Renal cortical epithelial cell (primary cell): ENCODE measurements around the gene SRD5A1. TPM values are rescaled to one million over a fixed set of nuclear protein-coding genes. Genes with fewer than 3 reads are reported as not detected.

Experiments
- DNase-seq: peaks from one replicate; pipeline ENCODE4 v3.0.0-alpha.2; 2011; ENCODE audit warnings: low read depth
- total RNA-seq: library from RNA; depleted of rRNA; stranded (reverse); fragments of >200 nt; gene quantifications from 2 replicates; pipeline ENCODE4 v1.2.3, GENCODE V29; 2014

Gene SRD5A1
- total RNA-seq, 1 donor from 2014 or later, result 45.1 TPM

DNA sequence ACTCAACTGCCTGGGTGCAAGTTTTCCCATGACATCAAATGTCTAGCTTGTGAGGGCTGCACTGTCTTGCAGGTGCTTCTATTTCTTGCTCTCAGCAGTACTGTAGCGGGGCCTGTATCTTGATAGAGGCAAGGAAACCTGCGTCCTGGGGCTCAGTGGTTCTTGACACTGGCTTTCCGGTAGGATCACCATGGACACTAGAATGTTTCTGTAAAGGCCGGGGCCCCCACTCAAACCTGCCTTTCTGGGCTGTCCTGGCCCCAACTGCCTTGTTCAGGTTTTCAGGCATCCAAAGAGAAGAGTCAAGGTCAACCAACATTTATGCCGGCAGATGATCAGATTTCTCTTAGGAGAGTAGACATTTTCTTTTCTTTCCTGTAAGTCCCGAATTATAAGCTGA, 53.3 kb downstream of the SRD5A1 start:
- no peak for DNase-seq

DNA sequence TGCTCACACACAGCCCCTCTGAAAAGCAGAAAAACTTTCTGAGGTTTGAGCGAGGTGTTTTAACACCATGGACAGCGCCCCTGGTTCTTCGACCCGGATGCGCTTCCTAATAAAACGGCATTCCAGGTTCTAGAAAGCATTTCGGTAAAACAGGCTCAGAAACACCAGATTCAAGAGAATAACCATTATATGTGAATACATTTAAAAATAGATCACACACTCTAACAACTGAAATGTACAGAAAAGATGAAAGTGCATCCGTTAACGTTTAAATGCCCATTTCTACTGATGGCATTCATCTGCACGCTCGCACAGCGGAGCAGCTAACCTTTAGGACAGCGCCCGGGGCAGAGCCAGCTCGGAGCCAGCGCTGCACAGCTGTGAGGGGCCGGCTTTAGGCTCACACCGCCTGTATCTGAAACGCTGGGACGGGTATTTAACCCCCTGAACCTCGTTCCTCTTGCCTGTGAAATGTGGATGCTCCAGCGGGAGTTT, 53.7 kb downstream of the SRD5A1 start:
- DNase-seq, result peak; percentile 42

DNA sequence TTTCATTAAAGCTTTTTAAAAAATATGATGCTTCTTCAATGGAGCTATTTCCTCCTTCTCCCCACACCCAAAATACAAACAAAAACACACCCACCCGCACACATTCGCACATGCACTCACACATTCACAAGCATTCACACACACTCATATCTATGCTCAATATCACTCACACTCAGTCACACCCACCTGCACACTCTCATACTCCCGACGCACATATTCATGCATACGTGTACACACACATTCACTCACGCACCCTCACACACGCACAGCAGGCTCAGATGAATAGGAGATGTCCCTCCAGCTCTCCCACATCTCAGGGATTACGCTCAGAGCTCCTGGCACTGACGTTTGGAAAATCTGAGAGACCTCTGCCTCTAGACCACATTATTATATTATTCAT, 54.3 kb downstream of the SRD5A1 start:
- no peak for DNase-seq

DNA sequence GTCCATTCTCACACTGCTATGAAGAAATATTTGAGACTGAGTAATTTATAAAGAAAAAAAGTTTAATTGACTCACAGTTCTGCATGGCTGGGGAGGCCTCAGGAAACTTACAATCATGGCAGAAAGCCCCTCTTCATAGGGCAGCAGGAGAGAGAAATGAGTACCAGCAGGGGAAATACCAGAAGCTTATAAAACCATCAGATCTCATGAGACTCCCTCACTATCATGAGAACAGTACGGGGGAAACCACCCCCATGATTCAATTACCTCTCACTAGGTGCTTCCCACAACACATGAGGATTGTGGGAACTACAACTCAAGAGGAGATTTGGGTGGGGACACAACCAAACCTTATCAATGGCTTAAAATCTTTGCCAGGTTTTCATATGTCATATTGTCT, 59.7 kb downstream of the SRD5A1 start:
- DNase-seq, result no peak

DNA sequence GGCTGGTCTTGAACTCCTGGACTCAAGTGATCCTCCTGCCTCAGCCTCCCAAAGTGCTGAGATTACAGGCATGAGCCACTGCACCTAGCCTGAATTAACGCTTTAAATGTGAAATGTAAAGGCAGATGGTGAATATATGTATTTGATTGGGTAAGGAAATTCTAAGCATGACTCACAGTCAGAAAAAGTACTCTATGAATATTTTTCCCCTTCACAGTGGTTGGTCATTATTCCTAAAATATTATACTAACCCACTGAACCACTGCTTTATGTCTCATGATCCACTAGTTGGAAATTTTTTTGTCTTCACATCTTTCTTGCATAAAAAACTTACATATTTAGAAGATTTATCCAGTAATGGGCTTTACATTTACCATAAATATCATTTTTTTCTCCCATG, 65.5 kb downstream of the SRD5A1 start:
- DNase-seq, result no peak

DNA sequence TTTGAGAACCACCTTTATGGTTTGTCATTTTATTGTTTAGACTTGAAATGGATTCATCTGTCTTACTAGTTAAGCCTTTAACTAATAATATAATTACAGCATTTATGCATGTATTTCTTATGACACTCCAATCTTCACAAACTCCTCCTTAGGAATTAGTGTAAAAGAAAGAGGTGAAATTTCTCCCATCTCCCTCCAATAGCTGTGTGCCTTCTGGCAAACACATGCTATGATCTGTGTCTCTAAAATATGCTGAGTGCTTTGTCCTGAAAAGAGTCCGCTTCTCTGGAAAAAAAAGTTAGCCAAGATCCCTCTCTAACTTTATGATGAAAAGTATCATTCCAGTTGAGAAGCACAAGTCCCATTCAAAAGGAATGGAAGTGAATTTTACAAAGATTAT, 66.1 kb downstream of the SRD5A1 start:
- no peak for DNase-seq

DNA sequence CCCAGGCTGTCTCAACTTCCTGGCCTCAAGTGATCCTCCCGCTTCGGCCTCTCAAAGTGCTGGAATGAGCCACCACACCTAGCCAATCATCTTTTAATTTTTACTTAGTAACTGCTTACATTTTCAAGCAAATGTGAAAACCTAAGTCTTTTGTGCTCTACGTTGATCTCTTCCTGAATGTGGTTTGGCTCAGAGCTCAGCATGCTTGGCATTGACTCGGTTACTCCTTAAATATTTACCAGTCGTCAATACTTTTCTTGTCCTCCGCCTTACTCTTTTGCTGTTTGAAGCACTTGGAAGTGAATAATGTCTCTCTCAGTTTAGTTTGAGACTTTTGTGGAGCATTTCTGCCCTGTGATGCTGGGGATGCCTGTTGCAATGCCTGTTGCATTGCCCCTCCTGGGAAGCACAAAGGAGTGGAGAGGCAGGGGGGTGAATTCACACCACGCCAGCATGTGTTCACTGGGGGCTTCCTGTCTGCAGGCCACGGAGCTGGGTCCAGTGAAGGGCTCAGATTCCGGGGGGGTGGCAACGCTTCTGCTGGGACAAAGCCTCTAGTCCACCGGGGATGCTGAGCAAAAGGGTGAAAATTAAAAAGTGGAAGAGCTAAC, 66.9 kb downstream of the SRD5A1 start:
- no peak for DNase-seq

DNA sequence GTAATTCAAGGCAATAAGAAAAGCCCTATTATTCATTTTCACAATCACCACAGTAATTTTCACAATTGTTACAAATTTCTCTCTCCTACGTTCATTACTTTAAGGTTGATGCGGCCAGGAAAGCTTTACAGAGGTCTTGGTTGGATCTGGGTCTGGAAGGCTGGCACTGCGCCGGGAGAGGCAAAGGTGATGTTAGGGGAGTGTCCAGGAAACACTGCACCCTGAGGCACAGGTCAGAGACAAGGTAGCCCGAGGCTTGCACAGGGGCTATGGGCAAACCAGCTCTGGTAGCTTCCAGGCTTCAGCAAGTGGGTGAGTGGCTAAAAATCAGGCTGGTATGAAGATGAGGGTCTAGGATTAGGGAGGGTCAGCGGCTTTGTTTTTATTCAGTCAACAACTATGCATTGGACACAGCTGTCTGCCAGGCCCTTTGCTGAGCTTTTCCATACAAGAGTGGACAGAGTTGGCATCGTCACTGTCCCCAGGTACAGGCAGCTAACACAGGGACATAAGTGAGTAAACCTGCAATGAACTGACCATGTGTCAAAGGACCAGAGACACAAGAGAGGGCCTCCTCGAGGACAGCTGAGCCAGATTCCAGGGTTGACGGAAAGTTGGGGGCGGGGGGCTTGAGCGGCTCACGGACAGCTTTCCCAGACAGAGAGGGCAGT, 67.6 kb downstream of the SRD5A1 start:
- DNase-seq, result no peak

DNA sequence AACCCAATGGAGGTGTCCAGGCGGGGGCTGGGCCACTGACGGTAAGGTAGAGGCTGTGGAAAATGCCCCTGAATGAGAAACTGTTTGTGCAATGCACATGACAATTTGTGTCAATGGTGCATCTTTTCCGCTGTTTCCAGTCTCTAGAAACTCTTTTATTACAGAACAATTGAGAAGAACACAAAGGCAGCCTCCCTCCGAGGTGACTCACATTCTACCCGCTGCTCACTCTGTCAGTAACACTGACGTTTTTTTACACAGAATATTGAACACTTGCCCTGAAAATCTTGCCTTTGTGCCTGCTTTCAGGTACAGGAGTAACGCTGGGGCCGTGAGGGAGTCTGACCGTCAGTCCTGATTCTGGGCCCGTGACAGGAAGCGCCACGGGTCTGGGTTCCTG, 68.3 kb downstream of the SRD5A1 start:
- DNase-seq, result no peak

DNA sequence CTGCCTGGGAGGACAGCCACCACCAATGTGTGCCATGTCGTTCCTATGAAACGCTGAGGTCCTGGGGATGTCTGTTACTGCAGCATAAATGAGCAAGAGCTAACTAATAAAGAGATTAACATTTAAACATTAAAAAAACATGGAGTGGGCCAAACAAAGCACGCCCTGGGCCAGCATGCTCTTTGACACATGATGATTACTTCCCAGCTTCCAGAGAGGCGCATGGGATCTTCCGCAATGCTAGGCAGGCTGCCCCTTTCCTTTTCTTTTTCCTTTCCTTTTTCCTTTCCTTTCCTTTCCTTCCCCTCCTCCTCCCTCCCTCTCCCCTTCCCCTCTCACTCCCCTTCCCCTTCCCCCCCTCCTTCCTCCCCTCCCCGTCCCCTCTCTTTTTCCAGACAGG, 69.4 kb downstream of the SRD5A1 start:
- DNase-seq, result no peak

DNA sequence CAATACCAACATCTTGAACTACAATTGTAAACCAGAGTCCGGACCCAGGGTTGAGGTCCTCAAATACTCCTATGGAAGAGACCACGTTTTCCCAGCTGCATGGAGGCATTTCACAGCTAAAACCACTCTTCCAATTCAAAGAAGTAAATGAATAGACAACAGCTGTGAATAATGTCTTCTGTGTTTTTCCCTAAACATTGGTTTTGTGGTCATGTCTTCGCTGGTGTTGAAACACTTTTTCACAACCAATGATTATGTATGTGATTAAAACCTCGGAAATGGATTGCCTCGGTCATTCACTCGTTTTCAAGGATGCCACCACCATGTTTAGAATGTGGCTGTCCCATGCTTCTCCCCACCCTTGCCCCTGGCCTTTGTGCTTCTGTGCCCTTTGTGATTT, 70.6 kb downstream of the SRD5A1 start:
- DNase-seq, result peak; percentile 66

DNA sequence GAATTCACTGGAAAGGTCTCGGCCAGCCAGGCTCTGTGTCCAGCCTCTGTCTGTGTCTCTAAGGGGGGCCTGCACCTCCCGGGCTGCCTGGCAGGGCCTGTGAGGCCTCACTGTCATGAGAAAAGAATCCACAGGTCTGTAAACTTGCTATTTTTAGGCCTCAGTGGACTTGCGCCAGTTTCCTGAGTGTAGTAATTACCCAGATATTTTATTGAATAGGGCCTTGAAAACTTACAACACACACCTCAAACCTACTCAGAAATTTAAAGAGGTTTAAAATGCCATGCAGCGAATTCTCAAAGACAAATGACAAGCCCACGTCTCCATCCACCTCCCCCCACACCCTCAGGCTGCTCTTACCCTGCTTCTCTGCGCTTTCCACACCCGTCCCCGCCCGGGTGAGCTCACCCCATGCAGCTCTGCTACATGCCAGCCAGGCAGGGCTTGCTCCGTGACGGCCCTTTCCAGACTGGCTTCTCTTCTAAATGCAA, 71.2 kb downstream of the SRD5A1 start:
- DNase-seq, result peak; percentile 84

DNA sequence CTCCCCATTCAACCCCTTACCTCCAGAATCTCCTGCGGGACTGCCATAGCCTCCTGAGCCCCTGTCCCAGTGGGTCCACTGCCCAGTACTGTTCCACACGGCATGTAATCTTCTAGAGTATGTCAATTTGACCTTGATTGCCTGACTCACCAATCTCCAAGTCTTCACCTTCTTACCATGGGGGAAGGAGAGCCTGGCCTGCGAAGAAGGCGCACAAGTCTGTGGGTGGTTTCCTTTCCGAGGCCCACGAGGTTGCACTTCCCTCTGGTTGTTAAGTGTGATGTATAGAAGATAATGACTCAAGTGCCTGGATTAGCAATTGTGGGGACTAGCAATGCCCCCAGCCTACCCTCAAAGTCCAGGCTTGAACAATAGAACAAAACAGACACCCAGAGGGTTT, 71.8 kb downstream of the SRD5A1 start:
- DNase-seq, result no peak

DNA sequence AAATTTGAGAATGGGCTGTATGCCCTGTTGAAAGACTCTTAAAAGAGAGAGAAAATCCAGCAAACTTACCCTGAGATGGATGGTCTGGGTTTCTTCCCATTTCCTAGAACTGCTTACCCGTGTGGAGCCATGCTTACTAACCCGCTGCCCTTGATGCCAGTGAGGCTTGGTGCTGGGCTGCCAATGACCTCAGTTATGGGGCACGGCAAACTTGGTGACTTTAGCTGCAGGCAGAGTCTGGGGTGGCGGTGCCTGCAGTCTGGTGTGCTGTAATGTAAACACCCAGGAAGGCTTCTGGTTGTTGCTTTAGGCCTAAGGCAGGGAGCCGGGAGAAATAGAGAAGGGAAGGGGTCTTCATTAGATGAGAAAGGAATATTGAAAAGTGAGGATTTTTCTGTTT, 72.7 kb downstream of the SRD5A1 start:
- DNase-seq, result no peak

DNA sequence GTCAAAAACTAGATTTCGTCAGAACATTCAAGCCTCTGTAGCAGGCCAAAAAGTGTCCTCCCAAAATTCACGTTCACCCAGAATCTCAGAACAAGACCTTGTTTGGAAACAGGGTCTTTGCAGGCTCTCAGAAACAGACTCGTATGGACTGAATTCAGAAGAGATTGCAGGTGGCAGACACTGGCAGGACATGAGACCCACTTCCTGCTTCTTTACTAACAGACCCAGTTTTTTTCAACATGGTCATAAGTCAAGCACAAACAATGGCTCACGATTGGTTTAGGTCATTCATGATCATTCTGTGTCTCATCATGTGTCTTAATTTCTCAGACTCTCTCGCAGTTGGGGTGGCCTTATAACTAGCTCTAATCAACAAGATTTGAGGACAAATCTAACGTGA, 74.6 kb downstream of the SRD5A1 start:
- no peak for DNase-seq

DNA sequence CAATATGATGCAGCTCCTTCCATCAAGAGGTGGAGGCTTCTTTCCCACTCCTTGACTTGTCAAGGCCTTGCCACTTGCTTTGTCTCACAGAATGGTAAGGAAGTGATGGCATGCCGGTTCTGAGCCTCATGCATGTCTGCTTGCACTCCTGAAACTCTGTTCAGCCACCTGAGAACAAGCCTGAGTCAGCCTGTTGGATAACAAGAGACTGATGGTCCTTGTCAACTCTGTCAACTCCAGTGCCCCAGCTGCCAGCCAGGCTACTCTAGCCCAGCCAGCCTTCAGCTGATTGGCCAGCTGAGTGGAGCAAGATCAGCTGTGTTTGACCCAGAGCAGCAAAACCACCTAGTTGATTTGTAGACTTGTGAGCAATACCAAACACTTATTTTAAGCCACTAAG, 75.6 kb downstream of the SRD5A1 start:
- DNase-seq, result peak; percentile 50

DNA sequence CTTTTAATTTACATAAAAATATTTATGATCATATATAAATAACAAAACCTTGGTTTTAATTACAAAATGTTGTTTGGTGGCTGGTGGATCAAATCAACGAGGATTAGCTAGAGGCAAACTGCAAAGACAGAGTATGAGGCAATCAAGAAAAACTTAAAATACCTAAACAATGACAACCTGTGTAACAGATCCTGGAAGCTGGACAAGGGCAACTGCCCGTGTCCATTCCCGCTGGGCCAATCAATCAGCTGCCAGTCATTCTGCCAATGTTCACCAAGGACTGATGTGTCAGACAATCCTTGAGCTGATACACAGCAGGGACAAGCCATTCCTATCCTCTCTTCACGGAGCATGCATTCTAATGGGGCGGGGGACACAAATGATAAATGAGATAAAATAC, 76.8 kb downstream of the SRD5A1 start:
- DNase-seq, result peak; percentile 93

DNA sequence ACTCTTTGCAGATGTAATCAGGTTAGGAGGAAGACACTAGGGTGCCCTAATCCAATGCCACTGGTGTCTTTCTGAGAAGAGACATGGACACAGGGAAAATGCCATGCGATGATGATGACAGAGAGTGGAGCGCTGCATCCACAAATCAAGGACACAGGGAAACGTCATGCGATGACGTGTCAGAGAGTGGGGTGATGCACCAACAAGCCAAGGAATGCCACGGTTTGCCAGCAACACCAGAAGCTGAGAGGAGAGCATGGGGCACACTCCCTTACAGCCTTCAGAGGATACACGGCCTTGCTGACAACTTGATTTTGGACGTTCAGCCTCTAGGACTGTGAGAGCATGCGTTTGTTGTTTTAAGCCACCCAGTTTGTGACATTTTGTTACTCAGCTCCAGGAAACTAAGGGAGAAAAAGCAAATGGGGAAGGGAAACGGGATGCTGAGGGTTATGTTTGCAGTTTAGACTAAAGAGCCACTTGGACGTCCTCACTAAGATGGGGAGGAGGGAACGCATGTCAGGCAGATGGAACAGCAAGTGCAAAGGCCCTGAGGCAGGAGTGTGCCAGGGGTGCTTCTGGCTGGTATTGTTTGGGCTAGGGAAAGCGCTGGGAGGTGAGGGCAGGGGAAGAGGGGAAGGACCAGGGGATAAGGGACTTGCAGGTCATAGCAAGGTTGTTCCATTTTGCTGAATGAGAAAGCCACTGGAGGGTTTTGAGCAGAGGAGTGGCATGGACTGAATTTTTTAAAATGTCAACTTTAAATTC, 77.5 kb downstream of the SRD5A1 start:
- no peak for DNase-seq

DNA sequence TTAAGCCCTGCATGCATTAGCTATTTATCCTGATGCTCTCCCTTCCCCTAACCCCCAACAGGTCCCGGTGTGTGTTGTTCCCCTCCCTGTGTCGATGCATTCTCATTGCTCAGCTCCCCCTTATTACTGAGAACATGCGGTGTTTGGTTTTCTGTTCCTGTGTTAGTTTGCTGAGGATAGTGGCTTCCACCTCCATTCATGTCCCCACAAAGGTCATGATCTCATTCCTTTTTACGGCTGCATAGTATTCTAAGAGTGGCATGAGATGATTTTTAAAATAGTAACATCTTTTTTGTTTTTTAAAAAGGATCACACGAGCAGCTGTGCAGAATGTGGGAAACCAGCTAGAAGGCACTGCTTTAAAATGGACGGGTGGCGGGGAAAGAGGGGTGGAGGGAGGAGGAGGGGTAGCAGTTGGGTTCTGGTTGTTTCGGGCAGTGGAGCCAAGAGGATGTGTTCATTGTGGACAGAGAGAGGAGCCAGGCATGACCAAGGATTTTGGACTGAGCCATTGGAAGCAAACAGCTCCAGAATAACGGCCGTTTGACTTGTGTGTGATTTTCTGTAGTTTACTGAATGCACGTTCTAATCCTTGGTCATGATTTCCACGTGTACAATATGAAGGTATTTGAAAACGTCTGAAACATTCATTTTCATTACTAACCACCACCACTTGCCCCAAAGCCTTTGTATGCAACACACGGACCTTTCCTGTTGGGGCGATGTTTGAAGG, 78.3 kb downstream of the SRD5A1 start:
- peak; percentile 63 for DNase-seq

DNA sequence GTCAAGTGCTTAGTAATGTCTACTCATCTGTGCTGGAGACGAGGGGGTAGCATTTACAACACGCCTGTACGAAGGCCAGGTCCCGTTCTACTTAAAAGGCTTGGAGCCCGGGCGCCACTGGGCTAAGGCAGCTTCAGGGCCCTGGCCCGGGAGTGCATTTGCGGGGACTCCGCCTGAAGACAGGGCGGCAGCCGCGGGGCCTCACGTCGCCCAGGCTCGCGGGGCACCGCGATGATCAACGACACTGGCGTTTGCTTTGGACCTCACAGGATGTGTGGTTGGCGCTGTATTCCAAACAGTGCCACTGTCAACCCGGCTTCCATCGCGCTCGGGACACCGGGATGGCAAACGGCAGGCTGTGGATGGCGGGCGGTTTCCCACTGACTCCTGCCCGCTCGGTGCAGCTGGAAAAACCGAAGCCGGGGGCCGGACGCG, 78.9 kb downstream of the SRD5A1 start:
- DNase-seq, result no peak

DNA sequence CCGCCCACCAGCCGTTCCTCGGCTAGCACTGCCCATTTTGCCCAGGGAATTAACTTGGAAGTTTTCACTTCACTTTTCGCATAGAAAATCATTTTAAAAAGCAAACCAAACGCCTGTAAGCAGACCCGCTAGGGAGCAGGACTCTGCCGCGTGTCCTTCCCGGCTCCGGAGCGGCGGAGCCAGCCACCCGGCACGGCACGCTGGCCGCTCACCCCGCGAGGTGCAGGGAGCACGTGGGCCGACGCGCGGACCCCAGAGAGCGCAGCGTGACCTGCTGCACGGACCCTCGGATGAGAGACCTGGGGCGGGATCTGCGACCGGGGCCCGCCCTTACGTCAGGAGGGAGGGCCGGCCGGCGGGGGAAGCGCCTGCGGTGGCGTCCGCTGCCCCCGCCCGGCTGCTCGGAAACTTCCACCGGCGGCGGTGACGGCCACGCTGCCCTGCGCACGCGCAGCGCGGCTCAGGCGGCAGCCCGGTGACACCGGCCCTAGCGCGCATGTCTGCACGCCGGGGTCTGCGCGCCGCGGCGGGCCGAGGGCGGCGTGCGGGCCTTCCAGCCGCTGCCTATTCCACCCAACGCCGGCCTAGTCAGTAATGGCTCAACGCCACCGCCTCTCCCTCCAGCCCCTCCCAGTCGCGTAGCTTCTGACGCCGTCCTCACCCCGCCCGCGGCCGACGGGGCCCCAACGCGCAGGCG, 79.5 kb downstream of the SRD5A1 start:
- DNase-seq, result peak; percentile 84
